GM19328 (cell line): ENCODE measurements around the gene ZNF639.
A peak's percentile ranks its signal among the peaks of the same experiment; 100 is the strongest.
"Not testable (repeated sequence)": the region's sequence is repeated elsewhere in the genome, so short reads cannot be mapped to it uniquely, and the experiment has no call there.

Experiments
- ATAC-seq: cut with Tn5 transposase; IDR thresholded peaks from one replicate; pipeline ENCODE4 v1.9.1; 2021; ENCODE audit warnings: mild to moderate bottlenecking, moderate library complexity; ENCODE audit not compliant: unreplicated experiment

ZNF639 gene

GRCh38 chr3:179322286-179323196, at the start of gene ZNF639:
Gene ZNF639, plus strand, starts transcription at chr3:179323031. Its CDS starts 5,263 bp downstream, at chr3:179328294.
- ATAC-seq: peak; percentile 58

GRCh38 chr3:179274434-179274833, 48.4 kb upstream of the ZNF639 start:
- ATAC-seq: not testable (repeated sequence)

- no peak for ATAC-seq
These were observed 46.8 kb upstream of the ZNF639 start for GRCh38 chr3:179276001-179276400.

- no peak for ATAC-seq
These were observed 46.1 kb upstream of the ZNF639 start for GRCh38 chr3:179276743-179277142.

- no peak for ATAC-seq
These were observed 44.7 kb upstream of the ZNF639 start for GRCh38 chr3:179278151-179278550.

- ATAC-seq: no peak
These were observed 43.7 kb upstream of the ZNF639 start for GRCh38 chr3:179278932-179279693.

GRCh38 chr3:179279837-179280236, 43.0 kb upstream of the ZNF639 start:
- ATAC-seq: no peak

GRCh38 chr3:179281825-179282224, 41.0 kb upstream of the ZNF639 start:
- no peak for ATAC-seq

- no peak for ATAC-seq
These were observed 36.5 kb upstream of the ZNF639 start for GRCh38 chr3:179286331-179286730.

GRCh38 chr3:179288845-179289244, 34.0 kb upstream of the ZNF639 start:
- no peak for ATAC-seq

GRCh38 chr3:179289295-179289694, 33.5 kb upstream of the ZNF639 start:
- no peak for ATAC-seq

GRCh38 chr3:179292450-179292849, 30.4 kb upstream of the ZNF639 start:
- ATAC-seq: no peak

- no peak for ATAC-seq
These were observed 24.7 kb upstream of the ZNF639 start for GRCh38 chr3:179297971-179298725.

- no peak for ATAC-seq
These were observed 23.5 kb upstream of the ZNF639 start for GRCh38 chr3:179299316-179299715.

GRCh38 chr3:179299999-179300613, 22.7 kb upstream of the ZNF639 start:
- ATAC-seq: no peak

GRCh38 chr3:179301645-179302044, 21.2 kb upstream of the ZNF639 start:
- no peak for ATAC-seq

GRCh38 chr3:179302111-179302510, 20.7 kb upstream of the ZNF639 start:
- no peak for ATAC-seq

- ATAC-seq: no peak
These were observed 18.2 kb upstream of the ZNF639 start for GRCh38 chr3:179304605-179305004.

GRCh38 chr3:179307362-179307761, 15.5 kb upstream of the ZNF639 start:
- not testable (repeated sequence) for ATAC-seq

GRCh38 chr3:179308001-179308400, 14.8 kb upstream of the ZNF639 start:
- ATAC-seq: no peak
